Glomerular visceral epithelial cell (primary cell): ENCODE measurements around the gene ILDR2.

Experiments used
- DNase-seq: peaks from one replicate; pipeline ENCODE4 v3.0.0-alpha.2; 2016; ENCODE audit errors: extremely low spot score

The ILDR2 gene

DNA sequence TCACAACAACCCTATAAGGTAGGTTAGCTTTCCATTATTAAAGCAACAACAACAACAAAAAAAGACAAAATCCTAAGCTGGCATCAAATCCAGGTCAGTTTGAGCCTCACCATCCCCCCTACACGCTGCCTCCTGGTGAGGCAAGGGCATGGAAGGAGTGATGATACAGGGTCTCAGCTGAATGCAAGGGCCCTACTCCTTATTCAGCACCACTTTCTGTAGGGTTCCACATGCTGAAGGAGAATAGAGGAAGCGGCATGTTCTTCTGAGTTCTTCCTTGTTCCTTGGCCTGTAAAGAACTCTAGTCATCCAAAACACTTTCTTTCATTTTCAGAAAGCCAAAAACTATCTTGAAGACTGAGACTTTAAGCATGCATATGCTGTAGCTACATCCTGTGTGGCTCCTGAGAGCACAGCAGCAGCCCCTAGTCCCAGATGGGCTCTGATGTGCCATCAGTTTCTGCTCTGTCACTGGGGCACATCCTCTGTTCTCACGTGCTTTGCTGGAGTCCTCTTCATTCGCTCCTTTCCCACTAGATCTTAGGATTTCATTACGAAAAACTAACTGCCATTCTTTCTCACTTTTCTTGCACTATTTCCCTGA is 6.2 kb downstream of the ILDR2 start:
- no peak for DNase-seq

DNA sequence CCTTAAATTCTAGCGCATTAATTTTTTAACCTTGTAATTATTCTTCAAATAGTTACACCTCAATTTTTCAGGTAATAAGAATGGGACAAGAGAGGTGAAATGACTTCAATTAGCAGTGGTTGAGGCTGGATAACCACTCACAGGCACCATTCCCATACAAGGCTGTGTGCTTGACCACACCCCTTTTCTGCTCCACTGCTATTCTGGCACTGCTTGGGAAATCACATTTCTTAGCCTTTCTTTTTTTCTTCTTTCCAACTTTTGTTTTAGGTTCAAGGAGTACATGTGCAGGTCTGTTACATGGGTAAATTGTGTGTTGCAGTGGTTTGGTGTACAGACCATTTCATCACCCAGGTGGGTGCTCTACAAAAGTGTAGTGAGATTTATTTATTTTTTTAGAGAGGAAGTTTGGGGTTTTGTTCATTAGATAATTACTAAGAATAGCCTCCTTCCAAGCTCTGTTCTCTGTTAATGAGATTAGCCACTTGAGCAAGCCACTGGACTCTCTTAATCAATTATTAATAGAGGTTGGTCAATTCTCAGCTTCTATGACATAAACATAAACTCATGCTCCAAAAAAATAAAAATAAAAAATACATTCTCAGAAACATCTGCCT is 14.4 kb downstream of the ILDR2 start:
- no peak for DNase-seq

DNA sequence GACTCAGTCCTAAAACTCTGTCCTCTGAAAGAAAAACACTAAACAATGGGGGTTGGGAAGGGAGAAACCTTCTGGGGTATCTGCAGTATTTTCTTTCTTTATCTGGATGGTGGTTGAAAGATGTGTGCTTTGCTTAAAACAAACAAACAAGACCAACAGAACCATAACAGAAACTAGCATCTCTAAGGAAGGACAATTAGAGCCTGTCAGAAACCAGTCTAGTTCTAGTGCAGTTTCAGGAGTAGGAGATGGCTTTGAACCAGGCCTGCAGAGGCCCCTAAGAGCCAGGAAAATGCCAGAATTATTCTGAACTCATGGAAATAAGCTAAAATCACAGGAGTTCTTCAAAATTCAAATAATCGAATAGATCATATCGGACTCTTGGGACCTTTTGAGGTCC is 18.5 kb downstream of the ILDR2 start:
- no peak for DNase-seq

DNA sequence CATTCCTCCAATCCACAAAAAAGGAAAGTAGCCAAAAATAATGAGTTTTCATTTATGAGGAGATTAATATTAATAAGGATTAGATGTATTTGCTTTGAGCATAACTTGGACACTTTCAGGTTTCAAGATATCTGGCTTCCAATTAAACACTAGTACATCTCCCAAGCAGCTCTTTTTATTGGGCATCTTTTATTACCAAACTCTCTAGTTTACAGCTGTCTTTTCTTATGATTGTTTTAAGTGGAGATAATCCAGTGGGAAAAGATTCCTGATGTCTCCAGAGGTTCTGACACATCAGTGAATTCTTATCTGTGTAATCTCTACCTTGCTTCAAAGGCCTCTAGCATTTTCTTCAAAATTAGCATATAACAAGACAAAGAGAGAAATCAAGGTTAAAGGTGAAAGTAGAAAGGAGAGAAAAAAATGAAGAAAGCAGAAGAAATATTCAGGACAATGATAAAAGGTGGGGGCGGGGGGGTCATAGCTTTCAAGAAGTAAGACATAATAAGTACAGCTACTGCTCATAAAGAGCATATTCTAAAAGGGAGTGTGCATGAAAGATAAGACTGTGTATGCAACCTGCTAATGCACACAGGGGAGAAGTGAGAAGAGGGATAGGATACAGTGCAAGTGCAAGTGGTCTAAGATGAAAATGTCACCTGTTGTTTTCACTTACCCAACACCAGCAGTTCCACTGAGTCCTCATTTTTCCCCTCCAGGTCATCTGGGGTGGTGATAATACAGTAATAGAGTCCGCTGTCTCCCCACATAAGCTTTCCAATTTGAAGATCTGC is 19.1 kb downstream of the ILDR2 start:
- DNase-seq: no peak

DNA sequence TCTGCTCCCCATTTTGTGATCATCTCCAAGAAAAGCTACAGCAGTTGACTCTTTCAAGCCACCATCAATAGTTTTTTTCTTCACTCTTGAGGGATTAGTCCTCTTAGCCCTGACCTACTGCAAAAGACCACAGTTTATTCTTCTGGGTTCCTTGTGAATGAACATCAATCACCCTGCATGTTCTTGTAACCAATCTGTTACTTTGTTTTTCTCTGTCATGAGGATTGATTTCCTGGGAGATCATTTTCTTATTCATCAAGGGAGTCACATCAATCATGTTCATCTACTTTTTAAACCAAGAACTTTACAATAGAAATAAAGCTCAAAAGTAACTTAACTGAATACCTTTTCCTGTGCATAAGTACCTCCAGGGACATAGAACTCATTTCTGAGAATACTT is 21.8 kb downstream of the ILDR2 start:
- DNase-seq: no peak

DNA sequence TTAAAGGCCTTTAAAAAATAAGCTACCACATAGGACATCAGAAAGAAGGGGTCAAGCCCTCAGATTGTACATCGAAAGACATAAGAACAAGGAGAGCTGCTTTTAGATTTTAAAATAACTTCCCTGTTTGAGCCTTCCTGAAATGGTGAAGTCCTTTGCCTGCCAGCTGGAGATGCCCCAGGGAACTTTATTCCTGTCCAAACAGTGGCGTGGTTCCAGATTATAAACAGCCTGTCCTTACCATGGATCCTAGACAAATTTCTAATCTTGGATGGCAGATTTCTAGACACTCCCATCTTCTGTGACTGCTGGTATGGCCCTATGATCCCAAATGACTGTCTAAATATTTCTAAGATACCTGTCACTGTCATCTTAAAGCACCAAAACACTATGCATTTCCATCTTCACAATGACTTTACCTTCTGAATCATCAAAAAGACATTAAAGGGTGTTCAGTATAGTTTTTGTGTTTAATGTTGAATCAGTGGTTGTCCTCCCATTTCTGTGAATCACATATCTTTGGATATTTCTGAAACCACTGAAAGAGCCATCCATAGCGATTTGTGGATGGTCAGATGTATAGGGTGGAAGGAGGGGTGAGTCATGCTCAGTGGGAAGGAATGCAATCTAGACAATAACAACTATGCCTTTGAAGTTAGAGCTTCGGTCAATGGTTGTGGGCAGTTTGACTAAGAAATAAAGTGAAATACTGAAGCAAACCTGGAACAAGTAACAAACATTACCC is 23.2 kb downstream of the ILDR2 start:
- peak; percentile 86 for DNase-seq

DNA sequence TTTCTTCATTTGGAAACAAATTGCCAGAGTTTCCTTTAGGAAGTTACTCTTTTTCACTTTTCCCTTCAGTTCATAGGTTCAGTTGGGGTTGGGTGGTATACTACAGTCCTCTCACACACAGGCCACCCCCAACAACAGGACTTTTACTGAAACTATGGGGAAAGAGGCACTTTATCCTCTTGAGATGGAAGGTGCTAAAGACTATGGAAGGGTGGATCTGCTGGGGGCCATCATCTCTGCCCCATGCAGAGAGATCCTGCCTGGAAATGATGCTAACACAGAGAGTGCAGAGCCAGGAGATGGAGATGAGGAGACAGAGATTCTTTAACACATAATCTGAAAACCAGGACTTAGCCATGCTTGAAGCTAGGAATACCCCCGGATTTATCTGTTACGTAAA is 24.3 kb downstream of the ILDR2 start:
- no peak for DNase-seq

DNA sequence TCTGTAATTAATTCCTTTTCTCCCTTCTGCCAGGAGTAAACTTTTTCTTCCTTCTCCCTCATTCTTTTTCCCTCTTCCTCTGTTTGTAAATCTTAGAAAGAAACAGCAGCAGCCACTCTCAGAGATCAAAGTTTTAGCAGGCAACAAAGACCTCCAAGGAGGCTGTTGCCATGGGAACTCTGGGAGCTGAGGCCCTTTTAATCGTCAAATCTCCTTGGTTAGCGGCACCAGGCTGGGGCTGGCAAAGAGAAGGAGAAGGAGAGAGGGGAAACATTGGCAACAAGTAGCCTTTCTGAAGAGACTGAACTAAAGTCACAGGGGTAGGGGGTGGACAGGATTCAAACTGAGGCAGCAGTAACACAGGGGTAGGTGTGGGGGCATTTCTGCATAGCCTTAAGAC is 25.2 kb downstream of the ILDR2 start:
- DNase-seq: no peak

DNA sequence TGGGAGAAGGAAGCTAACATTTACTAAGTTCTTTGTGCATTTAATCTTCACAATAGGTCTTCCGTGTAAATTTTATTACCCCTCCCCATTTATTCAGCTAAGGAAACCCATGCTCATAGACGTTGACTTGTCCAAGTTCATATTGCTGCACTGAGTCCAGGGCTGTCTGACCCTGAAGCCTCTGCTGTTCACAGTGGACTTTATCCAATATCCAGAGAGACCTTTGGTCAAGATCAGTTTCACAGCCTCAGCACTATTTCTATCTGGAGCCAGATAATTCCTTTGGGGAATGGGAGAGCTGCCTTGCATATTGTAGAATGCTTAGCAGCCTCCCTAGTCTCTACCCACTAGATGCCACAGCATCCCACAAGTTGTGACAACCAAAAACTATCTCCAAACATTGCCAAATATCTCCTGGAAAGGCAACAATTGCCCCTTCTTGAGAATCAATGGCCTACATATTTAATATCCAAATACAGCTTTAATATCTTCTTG is 26.4 kb downstream of the ILDR2 start:
- no peak for DNase-seq

DNA sequence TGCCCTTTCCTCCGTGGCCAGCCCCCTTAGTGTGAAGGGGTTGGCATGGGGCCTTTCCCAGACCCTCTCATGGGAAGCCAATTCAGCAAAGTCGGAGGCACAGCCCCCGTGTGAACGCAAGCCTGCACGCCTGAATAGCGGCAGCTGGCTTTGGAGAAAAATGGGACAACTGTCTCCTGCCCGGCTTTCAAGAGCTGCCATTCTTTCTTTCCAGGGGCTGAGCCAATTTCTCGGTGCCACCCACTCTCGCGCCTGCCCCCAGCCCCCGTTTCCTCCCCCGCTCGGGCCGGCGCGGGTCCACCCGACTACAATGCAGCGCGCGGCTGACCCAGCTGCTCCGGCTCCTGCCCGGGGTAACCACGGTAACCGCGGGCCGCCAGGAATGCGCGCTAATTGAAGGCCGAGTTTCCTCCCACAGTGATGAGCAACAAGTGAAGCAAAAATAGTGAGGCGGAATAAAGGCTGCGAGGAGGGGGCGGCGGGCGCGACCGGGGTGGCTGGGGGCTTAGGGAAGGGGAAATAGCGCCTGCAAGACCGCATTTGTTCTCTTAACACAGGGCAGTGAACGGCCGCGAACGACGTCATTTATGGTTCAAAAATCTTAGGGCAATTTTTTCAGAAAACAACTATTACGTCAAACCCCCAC is 27.8 kb downstream of the ILDR2 start:
- peak; percentile 86 for DNase-seq

DNA sequence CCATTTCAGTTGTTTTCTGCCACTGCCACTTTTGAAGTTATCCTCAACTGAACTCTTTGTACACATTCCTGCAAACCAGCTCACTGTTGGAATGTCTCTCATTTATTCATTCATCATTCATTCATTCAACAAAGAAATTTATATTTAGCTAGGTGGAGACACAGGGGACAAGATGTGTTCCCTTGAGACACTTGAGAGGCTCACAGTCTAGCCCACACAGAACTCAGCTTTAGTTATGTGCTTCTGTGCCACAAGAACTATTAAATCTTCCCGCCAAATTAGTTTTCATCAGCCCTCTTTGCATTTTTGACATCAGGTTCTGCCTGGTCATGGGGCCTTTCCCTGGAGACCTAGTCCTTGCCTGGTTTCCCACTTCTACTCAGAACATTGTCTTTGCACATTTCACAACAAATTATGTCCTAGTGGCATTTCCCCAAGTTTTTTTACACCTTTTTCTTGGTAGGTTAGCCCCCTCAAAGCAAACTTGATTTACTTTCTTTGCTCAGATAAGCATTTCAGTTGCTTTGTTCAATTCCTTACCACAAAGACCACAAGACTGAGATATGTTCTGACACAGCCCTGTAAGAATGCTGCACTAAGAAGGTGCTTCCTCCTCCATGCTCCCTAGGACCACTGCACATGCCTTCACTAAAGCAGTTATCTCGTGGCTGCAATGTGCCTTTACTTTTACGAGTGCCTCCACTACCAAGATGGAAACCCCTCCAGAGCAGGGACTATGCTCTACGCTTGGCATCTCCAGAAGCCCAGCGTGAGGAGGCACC is 31.0 kb downstream of the ILDR2 start:
- peak; percentile 87 for DNase-seq

DNA sequence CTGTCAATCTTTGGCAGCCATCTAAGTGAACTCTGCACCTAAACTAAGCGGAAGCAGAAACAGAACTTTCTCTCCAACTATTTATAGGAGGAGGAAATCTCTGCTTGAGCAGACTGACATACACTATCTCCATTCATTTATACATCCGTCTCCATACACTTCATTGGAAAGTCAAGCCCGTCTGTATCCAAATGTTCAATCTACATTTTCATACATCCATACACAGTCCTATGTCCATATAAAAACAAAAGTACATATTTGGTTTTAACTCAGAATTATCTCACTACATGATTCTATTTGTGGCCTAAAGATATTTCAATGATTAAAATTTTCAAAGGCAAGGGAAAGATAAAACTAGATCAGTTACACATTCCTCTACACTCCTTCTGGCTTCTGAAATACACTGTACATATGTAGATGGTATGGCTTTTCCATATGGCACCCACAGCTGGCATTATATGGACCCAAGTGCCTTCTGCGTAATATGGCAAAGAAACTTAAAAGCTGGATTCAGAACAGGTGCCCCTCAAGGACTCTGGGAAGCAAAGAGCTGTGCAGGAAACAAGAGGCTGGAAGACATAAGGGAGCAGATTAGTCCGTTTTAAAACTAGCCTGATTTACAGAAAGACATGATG is 35.5 kb downstream of the ILDR2 start:
- no peak for DNase-seq

DNA sequence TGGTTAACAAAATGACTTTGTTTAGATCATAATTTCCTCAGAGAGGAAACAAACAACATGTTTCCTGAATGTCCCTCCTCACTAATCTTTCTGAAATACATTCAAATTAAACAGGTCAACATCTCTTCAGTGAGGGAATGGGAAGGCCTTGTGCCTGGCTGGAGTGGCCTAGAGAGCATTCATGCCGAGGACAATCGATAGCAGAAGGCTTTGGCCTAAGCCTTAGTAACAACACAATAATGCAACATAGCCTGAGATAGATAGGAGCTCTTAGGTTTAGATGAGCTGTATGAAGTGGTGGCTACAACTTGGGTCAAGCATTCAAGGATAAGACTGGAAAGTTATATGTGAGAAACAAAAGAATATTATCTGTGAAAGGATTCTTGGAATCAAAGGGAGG is 37.4 kb downstream of the ILDR2 start:
- no peak for DNase-seq

DNA sequence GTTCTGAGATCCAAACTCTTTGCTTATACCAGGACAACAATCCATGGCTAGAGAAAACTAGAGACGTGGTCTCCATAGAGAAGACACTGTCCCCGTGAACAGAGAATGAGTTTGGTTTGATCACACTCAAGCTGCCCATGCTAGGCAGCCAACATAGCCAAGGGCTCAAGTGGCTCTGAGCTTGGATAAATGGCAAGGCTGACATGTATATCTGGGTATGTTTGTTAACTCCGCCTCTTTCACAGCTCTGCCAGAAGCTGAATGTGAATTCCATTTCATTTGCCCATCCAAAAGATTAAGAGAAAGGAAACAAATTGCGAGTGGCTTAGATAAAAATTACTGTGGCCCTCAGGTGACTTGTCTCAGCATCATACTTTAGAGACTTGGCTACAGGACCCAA is 38.0 kb downstream of the ILDR2 start:
- DNase-seq: no peak

DNA sequence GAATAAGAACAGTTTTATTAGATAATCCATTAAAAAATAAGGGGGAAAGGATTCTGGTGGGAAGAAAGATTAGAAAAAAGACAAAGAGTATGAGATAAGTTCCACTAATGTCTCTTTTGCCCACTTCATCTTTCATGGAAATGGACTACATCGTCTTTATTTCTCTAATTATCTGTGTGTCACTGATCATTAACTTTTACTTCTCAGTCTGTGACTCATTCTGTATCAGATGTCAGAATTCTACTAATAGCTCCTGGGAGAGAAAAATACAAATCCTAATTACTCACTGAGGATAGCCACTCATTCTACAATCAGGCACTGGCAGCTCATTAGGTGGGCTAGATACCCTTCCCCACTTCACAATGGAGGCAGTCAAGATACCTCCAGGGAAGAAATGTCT is 41.7 kb downstream of the ILDR2 start:
- peak; percentile 30 for DNase-seq

DNA sequence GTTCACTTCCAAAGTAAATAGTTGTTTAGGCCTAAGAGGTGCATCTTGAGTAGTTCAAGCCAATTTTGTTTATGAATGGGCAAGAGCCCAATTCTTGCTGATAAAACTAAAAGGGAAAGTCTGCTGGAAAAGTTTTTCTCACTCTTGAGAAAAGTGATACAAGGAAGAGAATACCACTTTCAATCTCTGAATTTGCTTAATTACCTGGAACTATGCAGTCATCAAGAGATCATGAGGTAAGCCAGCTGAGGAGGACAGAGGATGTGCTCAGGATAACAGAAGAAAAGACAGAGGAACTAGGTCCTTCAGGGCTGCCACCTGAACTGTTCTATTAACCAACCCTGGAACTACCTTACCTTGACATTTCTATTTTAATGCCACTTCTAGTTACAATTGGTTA is 42.2 kb downstream of the ILDR2 start:
- DNase-seq: no peak

DNA sequence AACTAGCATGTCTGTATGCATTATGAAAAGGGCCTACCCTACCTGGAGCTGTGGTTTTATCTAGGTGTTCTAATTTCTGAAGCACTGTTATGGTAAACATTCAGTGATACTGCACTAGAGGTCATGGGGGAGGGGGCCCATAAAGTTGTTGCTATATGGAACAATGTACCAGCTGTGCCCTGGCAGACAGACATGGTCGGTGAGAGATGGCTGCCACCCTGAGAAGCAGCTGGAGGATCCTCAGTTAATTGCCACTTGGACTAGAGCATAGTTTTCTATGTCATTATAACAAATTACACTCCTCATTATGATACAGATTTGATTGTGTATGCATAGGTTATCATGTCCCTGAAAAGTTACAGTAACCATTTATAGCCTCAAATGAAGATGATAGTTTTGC is 45.4 kb downstream of the ILDR2 start:
- DNase-seq: no peak

DNA sequence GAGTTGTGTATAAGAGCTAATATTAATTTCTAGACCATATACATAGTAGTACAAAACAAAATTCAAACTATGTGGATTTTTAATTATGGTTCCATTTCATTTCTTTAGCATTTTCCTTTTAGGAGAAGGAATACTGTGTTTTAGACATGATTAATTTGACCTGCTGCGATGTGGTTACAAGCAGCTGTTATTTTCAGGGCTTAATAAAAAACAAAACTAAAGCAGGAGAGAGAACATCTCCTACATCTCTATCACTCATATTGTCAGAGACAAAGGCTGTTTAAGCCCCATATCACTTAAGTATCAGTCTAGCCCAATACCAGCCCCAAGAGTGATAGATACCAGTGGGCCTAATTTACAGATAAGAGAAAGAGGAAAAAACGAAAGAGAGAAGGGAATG is 47.6 kb downstream of the ILDR2 start:
- no peak for DNase-seq

DNA sequence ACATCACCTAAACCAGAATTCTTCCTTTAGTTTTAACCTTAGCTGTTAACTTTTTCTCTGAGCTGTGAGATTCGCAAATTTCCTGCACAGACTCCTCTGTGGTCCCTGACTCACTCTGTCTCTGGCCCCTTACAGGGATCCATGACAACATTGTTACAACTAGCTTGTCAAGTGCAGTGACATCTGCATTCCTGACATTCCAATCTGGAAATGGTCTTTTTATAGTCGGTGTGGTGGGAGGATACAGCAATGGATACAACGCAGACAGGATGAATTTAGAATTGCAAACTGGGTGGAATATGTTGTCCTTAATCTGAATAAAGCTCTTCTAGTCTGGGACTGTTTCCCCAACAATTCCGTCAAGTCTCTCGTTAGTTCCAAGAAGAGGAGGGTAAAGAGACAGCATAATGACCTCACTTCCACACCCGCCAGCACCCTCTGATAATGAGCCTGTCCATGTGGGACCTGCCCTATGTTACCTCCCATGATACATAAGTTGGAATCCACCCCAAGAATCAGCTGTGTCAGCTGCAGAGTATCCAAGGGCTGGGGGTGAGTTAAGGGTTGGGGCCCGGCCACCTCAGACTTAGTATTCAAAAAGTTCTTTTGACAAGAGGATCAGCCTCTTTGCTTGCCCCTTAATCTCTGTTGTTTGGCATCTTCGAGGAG is 49.4 kb downstream of the ILDR2 start:
- peak; percentile 93 for DNase-seq
